ENCODE measurements around the gene SFXN4. TPM values are rescaled to one million over a fixed set of nuclear protein-coding genes. Genes with fewer than 3 reads are reported as not detected.

SFXN4 gene
- total RNA-seq, 1 experiment from 2014 or later = 21.9 TPM

DNA sequence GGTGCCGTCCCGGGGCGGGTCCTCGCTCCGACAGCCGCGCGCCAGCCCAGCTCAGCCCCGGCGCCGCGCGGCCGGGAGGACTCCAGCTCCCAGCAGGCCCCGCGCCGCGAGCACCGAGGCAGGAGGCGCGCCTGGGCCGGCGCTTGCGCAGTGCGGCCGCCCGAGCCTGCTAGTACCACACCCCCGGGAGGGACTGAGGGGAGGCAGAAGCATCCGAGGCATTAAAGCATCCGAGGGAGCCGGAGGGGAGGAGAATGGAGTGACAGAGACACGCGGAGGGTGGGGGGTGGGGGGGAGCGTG lies 41.8 kb upstream of the SFXN4 start, which contains the start of gene GRK5:
Gene GRK5, plus strand, starts transcription at position 206 of the 301 bp plus-strand sequence. CDS start 347 bp downstream, outside the sequence.
- Histone ChIP-seq H2BK15ac (ENCODE audit: low read depth, low read length) (no peak within 1 kb of the TSS), H3K18ac (ENCODE audit: insufficient read length, low read depth, low read length) (peak within 1 kb of the TSS; percentile 61), H2AK5ac (ENCODE audit: insufficient read length, low read length) (no peak within 1 kb of the TSS), H4K8ac (replicated peaks; ENCODE audit: insufficient read length, low read depth, low read length) (no peak within 1 kb of the TSS), H3K27ac (ENCODE audit: insufficient read length, low read depth, low read length) (no peak within 1 kb of the TSS), H3K27me3 (ENCODE audit: insufficient read depth, low read length) (peaks cover 12% of the 10 kb centered on the region; the same call in 1 of the 2 replicates), H3T11ph (ENCODE audit: low read length) (no peak within 1 kb of the TSS), H2AFZ (ENCODE audit: low read length) (no peak within 1 kb of the TSS), H3K79me2 (ENCODE audit: insufficient read depth, low read length) (no peaks in the 10 kb centered on the region), H3K23me2 (ENCODE audit: insufficient read length, low read depth, low read length, poor library complexity, severe bottlenecking) (peaks cover 6% of the 10 kb centered on the region), H4K91ac (ENCODE audit: insufficient read length, low read depth, low read length) (no peak within 1 kb of the TSS), H3K4ac (ENCODE audit: low read depth, low read length) (no peak within 1 kb of the TSS; the same call in 1 of the 2 replicates), H2BK20ac (ENCODE audit: low read depth, low read length, poor library complexity, severe bottlenecking) (no peak within 1 kb of the TSS), H4K5ac (ENCODE audit: insufficient read length, low read depth, low read length) (no peak within 1 kb of the TSS), H2BK120ac (ENCODE audit: low read depth, low read length, poor library complexity, severe bottlenecking) (no peak within 1 kb of the TSS), H3K4me2 (ENCODE audit: insufficient read depth, insufficient read length, low read length) (peak within 1 kb of the TSS; percentile 68), H3K4me1 (ENCODE audit: insufficient read depth, low read length) (no peaks in the 10 kb centered on the region), H3K23ac (ENCODE audit: insufficient read length, low read depth, low read length) (no peak within 1 kb of the TSS), H3K9ac (ENCODE audit: extremely low read depth, insufficient read length, low read length) (no peak within 1 kb of the TSS), H3K56ac (ENCODE audit: insufficient read length, low read depth, low read length) (no peak within 1 kb of the TSS), H4K20me1 (ENCODE audit: control insufficient read depth, insufficient read depth, insufficient read length) (no peaks in the 10 kb centered on the region), H2BK5ac (ENCODE audit: insufficient read length, low read length) (no peak within 1 kb of the TSS), H3K14ac (ENCODE audit: insufficient read depth, low read length) (peak within 1 kb of the TSS; percentile 89), H3K9me3 (ENCODE audit: control insufficient read depth, low read depth, low read length) (no peaks in the 10 kb centered on the region), H3K79me1 (ENCODE audit: insufficient read depth, low read depth, low read length, poor library complexity, severe bottlenecking) (no peaks in the 10 kb centered on the region), H2BK12ac (ENCODE audit: insufficient read length, low read depth, low read length) (no peak within 1 kb of the TSS)
- WGBS (ENCODE audit: extremely low coverage, insufficient read length, low lambda C conversion rate) = no CpG with 5 or more reads among the region's 34 CpGs
- Mint-ChIP-seq H3K36me3 (ENCODE audit: insufficient read depth in 1 of 3, low read depth in 3 of 3) (no peaks in the 10 kb centered on the region; a peak in 1 of 7 replicates), H3K4me1 (peaks cover 45 to 46% of the 10 kb centered on the region in 2 experiments), H3K9me3 (no peaks in the 10 kb centered on the region; a peak in 2 of 5 replicates), H3K27ac (peak within 1 kb of the TSS; percentile 78 to 97 (median 95); a peak in 3 of 7 replicates), H3K27me3 (ENCODE audit: low read depth) (peaks cover 24% of the 10 kb centered on the region), H3K4me3 (peak within 1 kb of the TSS; percentile 77 to 92)
- peak; percentile 94 for DNase-seq
- TF ChIP-seq, protein P1, sequence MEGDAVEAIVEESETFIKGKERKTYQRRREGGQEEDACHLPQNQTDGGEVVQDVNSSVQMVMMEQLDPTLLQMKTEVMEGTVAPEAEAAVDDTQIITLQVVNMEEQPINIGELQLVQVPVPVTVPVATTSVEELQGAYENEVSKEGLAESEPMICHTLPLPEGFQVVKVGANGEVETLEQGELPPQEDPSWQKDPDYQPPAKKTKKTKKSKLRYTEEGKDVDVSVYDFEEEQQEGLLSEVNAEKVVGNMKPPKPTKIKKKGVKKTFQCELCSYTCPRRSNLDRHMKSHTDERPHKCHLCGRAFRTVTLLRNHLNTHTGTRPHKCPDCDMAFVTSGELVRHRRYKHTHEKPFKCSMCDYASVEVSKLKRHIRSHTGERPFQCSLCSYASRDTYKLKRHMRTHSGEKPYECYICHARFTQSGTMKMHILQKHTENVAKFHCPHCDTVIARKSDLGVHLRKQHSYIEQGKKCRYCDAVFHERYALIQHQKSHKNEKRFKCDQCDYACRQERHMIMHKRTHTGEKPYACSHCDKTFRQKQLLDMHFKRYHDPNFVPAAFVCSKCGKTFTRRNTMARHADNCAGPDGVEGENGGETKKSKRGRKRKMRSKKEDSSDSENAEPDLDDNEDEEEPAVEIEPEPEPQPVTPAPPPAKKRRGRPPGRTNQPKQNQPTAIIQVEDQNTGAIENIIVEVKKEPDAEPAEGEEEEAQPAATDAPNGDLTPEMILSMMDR (conservative IDR thresholded peaks at IDR 0.05) = no peak

Data from H9 (cell line).